HG02588 (cell line): ENCODE measurements around the gene CBX4.
A peak's percentile ranks its signal among the peaks of the same experiment; 100 is the strongest.

Experiments
- ATAC-seq: cut with Tn5 transposase; IDR thresholded peaks from one replicate; pipeline ENCODE4 v1.9.1; 2021; ENCODE audit warnings: mild to moderate bottlenecking, moderate library complexity; ENCODE audit not compliant: unreplicated experiment

Gene CBX4

DNA sequence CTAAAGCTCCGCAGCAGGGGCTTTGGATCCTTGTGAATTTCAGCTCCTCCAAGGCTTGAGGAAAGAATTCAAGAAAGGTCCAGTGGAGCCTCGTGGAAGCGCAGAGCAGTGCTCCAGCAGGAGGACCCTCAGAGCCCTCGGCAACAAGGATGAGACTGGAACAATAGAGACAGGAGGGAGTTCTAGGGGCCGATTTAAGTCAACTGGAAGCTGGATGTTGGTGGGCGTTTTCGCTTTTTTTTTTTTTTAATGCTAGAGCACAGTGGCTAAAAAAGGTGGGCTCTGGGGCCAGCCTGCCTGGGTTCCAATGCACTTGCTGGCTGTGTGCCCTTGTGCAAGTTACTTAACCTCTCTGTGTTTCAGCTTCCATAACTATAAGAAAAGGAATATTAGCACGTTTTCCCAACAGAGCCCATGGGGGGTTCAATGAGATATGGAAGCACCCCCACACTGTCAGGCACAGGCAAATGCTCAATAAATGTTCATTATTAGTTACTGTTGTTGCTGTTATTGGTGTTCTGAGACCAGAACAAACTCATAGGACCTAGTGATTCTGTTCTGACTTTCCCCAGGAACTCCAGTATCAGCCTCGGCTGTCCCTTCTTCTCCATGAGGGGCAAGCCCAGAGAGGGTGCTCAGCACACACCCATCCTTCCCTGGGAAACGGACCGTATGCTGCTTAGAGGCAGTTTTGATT lies 37.1 kb downstream of the CBX4 start:
- ATAC-seq = no peak

DNA sequence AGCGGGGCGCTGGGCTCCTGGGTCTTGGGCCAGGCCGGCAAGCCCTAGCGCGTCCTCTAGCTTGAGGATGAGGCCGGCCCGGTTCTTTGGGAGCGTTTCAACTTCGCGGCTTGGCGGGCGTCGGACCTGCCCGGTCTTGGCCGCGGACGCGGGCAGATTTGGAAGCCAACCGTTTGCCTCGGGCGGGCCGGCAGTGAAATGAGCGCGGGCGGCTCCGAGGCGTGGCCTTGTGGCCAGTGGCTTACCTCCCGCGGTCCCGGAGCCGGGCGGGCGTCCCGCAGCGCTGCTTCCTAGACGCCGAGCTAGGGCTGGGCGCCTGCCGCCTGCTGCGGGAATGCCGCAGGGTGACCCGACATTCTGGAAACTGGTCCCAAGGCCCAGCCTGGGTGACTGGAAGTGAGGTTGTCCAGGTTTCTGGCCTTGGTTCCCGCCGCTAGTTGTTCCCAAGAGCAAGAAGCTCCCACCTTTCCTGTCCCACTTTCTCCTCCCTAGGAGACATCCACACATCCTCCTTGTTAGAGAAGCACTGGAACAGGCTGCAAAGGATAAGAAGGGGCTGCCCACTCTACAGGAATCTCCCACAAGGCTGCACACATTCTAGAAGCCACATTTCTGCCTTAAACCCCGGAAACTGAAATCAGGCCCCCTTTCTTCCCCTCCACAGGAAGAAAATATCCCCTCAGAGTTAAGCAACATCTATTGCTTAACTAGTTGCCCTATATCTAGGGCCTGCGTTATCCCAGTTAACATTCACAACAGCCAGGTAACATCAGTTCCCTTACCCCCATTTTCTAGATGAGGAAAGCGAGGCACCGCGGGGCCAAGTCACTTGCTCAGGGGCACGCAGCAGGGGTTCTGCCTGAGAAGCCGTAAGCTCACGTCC lies 37.8 kb downstream of the CBX4 start:
- ATAC-seq = no peak

DNA sequence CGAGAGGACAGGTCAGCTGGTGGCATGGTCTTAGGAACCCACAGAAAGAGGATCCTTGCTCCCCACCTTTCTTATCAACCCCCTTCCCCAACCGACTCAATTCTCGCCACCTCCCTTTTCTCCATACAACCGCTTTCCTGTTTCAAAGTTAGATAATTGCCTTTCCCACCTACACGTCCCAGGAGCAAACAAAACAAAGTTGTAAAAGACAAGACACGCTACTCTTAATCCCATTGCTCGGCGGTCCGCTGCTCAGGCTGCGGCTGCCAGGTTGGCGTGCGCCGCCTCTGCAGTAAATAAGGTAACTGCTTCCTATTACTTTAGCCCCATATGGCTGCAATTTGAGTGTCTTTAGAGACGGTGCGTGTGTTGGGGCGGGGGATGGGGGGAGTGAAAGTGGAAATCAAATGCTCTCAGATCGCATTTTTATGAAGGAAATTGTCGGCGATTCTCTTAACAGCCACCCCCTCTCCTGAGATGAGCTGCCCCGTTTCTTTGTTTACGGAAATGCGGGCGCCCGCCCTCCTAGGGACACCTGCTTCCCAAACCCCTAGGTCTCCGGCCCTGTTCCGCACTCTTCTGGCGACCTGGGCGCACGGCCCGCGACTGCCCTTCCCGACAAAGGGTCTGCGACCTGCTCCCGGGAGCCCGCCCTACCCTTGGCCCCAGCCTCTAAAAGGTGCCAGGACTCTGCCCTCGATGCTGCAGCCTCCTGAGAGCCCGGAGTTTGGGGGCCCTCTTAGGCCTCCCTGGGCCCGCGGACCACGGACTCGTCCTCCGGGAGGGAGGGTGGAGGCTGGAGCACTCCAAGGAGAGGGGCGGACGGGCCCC lies 38.7 kb downstream of the CBX4 start:
- ATAC-seq = no peak

DNA sequence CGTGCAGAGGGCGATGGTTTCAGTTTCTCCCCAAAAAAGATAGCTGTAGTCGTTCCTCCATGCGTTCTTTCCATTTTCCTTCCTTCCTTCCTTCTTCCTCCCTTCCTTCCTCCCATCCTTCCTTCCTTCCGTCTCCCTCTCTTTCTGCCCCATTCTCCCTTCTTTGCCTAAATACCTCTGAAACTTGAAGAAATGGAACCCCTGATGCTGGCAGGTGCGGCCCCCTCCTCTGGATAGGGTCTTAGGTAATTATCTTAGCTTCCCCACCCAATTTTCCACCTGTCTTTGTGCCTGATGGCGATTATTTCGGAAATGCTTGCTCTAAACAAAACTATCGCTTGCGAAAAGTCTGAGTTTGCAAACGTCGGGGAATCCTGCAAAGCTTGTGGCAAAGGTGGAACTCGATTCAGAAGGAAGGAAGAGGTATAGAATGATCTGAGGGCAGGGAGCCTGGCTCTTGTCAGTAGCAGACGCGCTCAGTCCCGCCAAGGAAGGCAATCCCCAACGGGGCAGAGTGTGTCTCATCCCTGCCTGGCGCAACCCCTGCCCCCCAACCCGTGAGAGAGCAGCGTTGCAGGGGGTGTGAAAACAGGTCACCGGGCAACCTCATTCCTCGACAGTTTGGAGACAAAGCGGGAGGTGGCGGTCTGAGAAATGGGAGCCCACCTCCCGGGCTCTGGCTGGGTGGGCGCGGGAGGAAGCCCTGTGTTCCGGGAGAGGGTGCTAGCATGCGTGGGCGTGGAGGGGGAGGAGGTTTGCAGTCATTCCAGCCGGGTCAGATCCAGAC lies 39.5 kb downstream of the CBX4 start:
- no peak for ATAC-seq

DNA sequence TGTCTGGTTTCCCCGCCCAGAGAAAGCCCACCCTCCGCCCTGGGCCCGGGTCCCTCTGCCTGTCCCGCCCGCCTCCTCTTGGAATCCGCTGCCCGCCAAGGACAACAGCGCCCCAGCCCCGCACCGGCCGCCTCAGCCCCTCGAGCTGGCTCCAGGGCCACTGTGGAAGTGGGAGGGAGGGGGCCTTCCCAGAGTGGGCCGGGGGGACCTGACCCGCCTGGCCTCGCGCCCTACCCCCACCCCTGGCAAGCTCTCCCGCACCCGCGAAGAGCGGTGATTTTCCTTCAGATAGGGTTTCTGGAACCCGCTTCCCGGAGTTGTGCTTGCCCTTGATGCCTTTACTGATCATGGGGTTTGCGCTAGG lies 40.1 kb downstream of the CBX4 start:
- ATAC-seq = no peak

DNA sequence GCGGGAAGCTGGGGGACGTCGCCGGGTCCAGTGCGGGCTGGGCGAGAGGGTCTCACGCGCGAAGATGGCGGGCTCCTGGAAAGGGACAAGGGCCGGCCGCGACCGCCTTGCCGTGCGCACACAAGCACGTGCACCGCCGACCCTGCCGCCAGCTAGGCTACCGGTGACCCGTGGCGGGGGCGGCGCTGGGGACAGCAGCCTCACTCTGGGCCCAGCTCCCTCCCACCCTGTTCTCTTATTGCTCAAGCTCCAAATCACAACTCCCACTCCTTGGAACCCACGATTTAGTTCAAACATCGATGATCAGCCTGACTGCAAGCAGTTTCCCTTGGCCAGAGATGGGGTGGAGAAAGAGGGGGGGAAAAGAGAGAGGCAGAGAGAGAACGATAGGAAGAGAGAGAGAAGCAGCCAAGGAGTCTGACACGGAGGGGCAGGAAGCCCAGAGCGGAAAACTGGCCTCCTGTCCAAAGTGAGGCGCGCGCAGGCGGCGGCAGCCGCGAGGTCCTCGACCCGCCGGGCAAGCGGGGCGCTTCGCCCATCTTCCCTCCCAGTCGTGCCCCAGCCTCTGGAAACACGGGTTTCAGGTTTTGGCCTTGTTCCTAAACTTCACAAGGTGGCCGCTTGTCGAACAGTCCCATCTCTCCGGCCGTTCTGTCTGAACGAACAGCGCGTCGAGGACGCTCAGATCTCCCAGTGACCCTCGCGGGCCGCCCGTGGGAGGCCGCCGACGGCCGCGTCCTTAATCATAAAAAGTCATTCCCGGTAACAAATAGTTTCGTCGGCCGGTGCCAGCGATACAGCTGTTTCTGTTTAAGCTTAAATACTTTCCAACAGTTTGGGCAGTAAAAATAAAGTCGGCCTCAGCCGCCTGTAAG lies 40.7 kb downstream of the CBX4 start:
- ATAC-seq = no peak

DNA sequence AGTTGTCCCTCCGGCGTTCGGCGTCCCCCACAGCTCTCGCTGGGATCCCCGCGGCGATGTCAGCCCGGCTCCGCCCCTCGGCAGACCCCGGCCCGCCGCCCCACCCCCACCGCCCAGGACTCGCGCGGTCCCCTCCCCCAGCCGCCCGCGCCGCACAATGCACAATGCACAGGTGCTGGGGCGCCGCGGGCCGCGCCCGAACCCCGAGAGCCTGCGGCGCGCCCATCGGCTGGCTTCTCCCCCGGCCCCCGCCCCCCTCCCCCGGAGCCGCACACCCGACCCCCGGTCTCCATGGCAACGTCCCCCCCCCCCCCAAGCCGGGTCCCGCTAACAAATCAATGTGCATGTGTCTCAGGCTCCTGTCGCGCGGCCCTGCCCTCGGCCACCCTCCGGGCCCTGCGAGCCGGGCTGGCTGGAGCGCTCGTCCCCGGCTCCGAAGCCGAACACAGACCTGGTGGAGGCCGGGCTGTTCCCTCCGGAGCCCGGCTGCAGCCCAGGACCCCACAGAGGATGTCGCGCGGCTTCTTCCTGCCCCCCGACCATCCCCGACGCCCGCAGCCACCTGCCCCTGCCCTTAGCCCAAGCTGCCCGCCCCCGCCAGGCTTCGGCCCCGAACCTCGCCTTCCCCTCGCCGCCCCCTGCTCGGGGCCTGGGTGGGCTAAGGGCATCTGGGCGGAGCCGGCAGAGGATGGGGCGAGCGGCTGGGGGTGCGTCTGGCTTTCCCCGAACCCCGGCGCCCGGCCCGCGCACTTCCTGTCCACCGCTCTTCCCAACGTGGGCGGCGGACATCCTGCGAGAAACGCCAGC lies 41.5 kb downstream of the CBX4 start:
- ATAC-seq = no peak

DNA sequence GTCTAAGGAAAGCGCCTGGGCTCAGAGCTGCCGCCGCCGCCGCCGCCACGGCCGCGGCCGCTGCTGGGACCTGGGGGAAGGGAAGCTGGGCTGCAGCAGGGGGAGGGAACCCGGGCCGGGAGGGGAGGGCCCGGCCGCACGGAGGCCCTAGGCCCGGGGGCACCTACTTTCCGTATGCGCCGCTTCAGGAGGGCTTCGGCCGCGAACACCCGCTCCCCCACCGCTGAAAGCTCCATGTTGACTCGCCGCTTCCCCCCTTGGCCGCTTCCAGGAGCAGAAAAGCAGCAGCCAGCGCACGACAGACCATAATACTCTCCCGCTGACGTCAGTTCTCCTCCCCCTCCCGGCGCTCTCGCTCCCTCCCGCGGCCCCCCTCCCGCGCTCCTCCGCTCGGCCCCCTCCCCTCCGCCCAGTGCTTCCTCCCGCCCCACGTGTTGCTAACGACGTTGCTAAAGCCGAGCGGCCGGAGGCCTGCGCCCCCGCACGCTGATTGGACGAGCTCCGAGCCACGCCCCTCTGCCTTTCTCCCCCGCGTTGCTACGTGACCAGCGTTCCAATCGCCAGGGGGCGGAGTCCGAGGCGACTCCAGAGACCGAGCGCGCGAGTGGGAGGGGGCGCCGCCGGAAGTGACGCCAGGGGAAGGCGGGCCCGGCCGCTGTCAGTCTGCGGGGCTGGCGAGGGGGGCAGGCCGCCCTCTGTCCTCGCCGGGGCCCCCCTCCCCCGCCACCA lies 42.3 kb downstream of the CBX4 start, which contains the start of gene CBX8:
Gene CBX8 (minus strand): TSS at position 315 of the 729 bp plus-strand sequence. CDS start 79 bp downstream, at position 236.
- ATAC-seq = peak; percentile 80

DNA sequence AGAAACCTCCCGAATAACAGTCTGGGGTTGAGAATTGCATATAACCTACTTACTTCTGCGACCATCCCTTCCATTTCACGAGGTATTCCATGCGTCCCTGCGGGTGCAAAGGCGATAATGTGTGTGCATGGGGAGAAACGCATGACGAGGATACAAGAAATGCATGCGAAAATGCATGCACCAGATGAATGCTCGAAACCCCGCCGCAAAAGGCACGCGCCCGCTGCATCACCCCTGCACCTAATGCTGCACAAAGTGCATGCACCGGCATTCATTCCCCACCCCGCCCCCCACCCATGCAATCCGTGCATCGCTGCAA lies 42.8 kb downstream of the CBX4 start:
- no peak for ATAC-seq

DNA sequence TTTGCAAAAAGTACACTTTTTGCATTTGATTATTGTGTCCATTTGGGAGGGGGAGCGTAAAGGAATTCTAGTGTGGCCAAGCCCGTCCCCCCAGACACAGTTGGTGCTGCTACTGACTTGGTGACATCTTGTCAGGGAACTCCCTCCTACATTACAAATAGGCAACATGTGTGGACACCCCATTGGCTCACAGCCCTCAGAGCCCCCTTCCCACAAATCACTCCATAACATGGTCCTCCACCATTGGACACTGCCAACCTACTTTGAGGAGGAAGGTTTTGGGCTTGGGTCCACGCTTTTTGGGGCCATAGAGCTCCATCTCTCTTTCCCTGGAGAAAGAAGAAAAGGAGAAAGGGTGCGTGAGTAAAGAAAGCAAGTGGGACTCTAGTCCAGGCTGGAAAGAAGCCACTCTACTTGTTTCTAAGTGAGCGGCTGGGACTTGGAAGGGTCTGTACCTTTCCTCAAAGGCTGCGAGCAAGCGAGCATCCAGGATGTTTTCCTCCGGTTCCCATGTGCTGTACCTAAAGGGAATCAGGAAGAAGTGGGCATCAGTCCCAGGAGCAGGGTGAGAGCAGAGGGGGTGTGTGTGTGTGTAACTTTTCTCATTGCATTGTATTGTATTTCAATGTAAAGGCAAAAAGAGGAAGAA lies 43.3 kb downstream of the CBX4 start:
- ATAC-seq = no peak

DNA sequence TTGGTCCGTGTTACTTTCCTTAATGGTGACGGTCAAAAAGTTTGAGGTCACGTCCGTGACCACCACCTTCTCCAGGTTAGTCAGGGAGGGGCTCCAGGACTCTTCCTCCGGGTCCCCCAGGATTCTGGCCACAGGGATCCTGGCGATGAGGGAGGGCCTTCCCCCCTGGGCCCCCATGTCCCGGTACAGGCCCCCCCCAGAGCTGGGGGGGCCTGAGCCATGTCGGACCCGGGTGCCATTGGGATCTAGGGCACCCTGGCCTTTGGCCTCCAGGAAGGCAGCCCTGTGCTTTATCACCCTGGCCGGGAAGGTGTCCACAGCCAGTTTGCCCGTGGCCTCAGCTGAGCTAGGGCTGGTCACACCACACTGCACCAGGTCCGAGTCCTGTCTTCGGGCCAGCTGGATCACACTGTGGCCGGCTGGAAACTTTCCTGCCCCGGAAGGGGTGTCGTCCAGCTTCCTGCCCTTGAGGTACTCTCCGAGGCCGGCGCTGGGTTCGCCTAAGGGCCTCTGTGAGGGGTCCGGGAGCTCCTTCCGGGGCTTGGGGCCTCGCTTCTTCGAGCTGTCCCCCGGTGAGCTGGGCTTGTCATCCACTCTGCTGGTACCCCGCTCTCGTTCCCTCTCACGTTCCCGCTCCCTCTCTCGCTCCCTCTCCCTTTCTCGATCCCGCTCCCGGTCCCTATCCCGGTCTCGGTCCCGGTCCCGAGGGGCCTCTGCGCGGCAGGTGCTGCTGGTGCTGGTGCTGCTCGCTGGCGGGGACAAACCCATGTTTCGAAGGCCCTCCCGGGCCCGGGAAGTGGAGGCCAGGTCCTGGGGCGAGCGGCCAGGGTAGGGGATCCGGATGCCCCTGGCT lies 44.4 kb downstream of the CBX4 start:
- ATAC-seq = no peak

DNA sequence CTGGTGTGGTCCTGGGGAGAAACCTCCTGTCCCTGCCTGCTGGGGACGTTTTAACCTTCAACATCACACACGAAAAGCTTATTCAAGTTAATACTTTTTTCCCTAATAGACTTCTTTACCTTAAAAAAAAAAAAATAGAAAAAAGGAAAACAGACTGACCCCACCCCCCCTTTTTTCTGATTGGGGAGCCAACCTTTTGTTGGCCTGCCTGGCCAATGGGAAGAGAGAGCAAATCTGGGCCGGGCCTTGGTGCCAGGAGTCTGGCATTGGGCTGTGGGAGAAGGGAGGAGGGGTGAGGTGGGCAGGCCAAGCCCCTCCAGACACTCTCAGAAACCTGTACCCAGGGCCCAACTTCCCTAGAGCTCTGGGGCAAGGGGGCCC lies 45.3 kb downstream of the CBX4 start:
- ATAC-seq = no peak

DNA sequence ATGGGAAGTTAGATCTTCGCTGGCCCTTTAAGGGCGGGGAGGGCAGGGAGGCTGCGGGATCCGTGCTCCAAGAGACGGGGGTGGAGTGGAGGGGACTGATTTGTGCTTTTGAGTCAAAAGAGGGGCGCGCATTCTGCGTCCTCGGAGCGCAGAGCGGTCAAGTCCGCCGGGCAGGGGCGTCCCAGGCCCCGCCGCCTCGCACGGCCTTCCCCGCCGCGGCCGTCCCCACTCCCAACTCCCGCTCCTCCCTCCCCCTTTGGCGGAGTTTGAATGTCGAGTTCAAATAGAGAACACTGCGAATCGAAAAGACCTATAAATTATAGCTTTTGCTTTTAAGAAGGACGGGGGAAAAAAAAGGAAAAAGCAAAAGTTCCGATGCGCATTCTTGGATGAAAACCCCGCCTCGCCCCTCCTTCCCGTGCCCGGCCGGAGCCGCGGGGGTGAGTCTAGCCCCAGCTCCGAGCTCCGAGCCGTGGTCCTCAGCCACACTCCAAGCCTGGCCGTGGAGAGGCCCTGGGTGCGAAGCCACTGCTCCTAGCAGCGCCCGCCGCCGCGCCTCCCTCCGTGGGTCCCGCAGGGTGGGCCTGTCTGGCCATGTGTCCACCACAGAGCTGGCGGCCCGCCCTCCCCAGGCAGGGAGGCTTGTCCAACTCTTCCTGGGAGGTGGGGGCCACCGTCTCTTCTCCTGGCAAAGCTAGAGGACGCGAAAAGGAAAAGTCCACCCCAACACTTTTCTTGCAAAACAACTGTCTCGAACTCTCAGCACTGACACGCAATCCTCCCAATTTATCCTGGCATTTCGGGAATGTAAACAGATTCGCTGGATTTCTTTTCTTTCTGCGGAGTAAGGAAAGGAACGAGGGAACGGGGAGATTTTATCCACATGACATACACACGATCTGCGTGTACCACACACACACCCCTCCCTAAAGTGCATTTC lies 46.0 kb downstream of the CBX4 start:
- ATAC-seq = no peak

DNA sequence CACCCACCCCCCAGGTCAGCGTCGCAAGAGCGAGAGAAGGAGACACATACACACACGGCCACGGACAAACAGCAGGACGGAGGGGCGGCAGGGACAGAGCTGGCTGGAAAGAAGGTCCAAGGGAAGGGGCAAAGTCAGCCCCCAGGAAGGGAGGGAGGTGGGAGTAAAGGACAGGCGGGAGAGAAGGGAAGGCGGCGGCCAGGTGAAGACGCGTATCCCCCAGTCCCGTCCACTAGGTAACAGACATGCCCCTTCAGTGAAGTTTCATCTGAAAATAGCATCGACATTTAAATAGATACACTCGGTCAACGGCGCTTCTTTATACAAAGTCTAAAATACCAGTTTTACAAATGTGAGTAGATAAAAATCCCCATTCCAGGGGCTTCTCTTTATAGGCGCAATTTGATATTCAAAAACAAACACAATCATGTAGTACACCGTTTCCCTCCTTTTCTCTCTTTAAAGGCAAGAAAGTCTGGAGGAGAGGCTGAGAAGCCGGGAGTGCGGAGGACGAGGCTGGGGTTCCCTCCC lies 46.8 kb downstream of the CBX4 start:
- no peak for ATAC-seq

DNA sequence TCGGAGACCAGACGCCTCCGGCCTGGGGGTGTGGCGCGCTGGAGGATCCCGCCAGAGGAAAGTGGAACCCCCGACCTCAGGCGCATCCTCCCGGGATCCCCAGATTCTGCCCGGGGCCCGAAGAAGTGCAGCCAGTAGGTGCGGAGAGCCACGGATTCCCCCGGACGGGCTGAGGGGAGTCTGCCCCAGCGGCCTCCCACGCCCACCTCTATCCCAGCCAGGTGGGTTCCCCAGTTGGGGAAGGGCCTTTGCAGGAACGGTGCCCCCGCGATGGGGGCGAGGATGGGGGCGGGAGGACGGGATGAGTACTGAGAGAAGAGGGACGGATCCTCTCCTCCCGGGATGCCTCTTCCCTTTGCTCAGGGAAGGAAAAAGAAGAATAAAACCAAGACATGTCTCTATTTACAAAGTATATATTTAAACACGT lies 47.5 kb downstream of the CBX4 start:
- ATAC-seq = no peak
